Stimulated activated CD8-positive, alpha-beta memory T cell treated with anti-CD3 and anti-CD28 coated beads, Interleukin-2, amount 100 ng/mL, for 48 hours (primary cell): ENCODE results near the gene AQP12A.
A peak's percentile ranks its signal among the peaks of the same experiment; 100 is the strongest.

Experiments used
- DNase-seq, 2 donors: peaks; one replicate each; pipeline ENCODE4 v3.0.0-alpha.2; 2020; ENCODE audit warnings: low read depth in 2 of 2

The AQP12A gene

DNA sequence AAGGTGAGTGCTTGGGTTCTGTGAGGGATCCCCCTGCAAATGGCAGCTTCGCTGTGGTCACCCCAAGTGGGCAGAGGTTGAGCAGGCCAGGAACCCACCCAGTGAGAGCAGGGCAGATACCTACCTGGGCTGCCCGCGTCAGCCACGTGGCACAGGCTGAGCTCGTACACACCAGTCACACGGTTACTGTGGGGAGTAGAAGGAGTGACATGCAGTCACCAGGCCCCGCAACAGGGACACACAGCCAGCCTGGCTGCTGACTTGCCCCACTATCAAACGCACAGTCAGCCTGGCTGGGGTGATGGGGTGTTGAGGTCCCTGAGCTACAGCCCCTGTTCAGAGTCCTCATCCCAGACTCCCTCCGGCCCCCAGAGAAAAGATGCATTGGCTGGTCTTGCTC is 32.2 kb downstream of the AQP12A start:
- DNase-seq, result no peak

DNA sequence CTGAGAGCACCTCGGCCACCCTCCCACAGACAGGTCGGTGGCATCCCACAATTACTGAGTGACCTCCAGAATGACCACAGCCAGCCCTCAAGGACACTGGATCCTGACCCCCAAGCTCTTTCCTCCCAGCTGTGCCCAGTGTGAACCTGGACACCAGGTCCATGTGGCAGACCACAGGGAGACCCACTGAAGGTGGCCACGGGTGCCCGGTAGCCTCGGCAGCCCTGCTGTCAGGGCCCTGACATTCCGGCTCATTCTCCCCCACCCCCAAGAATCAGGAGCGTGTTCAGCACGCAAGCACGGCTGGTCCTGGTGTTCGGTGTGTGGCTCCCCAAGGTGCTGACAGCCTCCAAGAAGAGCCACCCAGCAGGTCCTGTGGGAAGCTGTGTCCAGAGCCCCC is 32.8 kb downstream of the AQP12A start:
- no peak for DNase-seq

DNA sequence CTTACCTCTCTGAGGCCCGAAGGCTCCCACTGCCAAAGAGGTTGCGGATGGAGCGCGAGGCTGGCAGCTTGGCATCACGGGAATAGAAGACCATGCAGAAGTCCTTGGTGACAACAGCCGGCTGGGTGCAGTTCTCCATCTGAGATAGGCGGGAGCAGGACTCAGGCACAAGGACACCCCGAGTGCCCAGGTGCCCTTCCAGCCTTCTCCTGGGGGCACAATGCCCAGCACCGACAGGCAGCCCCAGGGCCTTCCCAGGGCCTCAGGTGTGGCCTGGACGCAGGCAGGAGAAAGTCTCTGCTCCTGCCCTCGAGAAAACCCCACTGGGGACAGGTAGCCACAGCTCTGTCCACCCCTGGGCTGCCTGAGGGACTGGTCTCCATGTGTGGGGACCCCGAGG is 33.6 kb downstream of the AQP12A start:
- DNase-seq, result no peak

DNA sequence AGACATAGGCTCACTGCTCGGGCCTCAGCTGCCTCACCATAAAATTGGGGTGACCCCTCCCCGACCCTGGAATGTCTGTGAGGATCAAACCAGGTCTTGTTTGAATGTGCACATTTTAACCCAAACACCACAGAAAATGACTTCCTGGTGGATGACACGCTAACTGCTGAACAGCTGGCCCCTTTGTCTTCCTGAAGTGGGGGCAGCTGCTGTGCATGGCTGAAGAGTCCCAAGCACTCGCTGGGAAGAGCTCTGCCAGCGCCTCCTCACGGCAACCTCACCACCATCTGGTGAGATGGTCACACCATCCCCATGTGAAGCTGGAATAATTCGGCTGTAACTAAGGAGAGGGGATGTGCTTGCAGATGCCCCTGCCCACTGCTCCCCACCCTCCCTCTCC is 34.0 kb downstream of the AQP12A start:
- no peak for DNase-seq

DNA sequence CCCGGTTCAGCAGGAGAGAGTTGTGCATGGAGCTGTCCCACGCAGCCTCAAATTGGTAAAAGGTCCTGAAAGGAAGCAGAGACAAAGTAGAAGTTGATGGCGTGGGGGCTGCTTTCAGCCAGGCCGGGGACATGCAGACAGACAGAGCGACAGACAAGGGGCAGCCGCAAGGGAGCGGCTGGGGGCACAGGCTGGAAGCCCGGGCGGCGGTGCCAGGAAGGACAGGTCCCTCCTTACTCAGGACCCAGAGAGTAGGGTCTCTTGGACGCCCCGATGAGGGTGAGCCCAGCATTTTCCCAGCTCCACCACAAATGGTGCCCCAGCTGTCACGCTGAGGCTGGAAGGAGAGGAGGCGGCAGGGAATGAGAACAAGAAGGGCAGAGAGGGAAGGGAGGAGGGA is 35.2 kb downstream of the AQP12A start:
- DNase-seq, result no peak

DNA sequence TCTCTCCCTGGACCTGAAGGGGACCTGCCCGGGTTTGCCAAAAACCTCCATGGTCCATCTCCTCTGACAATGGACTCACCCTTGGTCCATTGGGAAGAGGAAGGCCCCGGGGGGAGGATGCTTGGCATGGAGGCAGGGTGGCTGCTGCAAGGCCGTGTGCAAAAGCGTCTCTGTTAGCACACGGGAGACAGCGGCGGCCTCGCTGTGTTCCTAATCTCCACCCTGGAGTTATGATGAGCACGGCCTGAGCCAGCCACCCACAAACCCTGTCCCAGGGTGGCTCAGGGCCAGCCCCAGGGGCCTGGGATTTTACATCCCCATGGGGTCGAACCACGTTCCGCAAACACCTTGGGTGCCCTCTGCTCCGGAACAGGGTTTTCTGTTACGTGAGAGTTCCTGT is 35.8 kb downstream of the AQP12A start:
- DNase-seq, result no peak

DNA sequence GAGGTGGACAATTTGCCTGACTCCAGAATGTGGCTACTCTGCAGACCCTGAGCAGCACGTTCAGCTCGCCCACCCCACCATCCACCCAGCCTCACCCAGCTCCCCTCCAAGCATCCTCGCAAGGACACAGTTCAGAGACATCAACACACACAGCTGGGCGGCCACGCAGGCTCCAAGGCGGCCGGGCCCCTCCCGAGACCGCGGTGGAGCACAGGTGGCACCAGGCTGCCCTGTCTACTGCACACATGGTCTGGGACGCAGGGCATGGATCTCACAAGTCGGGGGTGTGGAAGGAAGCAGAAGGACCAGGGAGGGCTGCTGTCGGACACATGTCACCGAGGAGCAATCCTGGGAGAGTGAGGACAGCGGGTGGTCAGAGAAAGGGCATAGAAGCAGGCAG is 36.2 kb downstream of the AQP12A start:
- DNase-seq, result no peak

DNA sequence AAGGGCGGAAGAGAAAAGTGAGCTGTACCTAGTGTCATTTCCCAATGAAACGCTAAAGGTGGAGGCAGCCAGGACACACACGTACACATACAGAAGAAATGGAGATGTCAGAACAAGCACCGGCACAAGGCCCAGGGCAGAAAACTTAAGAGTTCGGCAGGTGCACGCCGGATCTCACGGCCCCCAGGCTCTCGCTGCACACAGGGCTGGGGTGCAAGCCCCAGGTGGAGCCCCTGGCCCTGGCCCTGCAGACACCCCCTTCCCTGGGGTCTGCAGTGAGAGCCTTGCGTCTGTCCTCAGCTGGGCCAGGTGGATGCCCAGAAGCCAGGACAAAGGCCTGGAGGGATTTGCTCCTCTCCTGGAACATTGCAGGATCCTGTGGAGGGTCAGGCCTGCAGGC is 36.7 kb downstream of the AQP12A start:
- DNase-seq, result no peak

DNA sequence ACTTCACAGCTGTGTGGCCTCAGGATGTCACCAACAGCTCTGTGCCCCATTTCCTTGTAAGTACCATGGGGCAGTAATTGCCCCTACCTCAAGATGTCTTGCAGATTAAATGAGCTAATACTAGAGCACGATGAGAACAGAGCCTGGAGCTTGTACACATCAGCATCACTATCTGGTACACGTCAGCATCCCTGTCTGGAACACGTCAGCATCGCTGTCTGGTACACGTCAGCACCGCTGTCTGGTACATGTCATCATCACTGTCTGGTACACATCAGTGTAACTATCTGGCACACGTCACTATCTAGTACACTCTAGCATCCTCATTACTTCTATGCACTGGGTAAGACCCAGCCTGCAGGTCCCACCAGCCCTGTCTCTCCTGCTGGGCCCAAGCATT is 37.2 kb downstream of the AQP12A start:
- no peak for DNase-seq

DNA sequence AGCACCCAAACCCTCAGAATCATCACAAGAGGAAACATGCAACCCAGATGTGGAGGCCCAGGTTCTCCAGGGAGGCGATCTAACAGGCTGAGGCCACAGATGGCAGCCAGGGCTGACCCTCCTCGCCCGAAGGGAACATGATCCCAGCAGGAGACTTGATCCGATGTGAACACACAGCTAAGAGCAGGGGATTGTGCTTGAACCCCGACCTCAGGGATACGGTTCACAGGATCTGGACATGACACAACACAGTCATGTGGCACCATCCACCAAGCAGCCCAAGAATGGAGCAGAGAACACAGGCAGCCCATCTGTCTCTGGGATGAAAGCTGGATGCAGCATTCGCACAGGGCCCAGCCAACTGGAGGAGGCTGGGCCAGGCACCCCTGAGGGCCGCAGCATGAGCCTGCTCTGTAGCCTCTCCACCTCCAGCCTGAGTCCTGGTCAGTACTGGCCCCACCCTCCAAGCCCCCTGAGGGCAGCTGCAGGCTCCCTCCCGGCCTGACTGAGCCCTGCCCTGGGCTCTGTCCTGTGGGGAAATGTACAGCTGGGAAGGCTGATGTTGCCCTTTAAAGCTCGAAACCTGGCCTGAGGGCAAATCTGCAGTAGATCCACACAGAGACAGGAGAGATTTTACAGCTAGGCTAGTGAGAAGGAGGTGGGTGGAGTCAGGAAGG is 39.0 kb downstream of the AQP12A start:
- DNase-seq, result no peak

DNA sequence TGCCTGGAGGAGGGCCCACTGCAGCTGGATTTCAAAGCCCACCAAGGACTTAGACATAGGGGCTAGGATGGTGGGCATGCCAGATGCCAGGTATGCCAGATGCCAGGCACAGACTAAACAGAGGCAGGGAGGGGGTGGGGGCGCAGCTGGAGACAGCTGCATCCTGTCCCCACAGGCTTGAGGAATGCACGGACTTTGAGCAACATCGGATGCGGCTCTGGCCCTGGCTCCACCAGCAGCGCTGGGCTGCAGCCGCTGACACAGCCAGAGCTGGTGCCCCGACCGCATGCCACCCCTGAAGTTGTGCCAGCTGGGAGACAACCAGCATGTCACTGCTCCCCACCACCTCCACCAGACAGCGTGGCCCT is 39.5 kb downstream of the AQP12A start:
- no peak for DNase-seq

DNA sequence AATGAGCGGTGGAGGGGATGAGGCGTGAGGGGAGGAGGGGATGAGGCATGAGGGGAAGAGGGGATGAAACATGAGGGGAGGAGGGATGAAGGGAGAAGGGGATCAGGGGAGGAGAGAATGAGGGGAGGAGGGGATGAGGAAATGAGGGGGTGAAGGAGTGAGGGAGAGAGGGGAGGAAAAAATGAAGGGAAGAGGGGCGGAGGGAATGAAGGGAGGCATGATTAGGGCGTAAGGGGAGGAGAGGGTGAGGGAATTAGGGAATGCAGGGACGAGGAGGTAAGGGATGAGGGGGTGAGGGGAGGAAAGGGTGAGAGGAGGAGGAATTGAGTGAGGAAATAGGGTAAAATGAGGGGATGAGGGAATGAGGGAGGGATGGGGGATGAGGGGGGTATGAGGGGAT is 40.5 kb downstream of the AQP12A start:
- no peak for DNase-seq

DNA sequence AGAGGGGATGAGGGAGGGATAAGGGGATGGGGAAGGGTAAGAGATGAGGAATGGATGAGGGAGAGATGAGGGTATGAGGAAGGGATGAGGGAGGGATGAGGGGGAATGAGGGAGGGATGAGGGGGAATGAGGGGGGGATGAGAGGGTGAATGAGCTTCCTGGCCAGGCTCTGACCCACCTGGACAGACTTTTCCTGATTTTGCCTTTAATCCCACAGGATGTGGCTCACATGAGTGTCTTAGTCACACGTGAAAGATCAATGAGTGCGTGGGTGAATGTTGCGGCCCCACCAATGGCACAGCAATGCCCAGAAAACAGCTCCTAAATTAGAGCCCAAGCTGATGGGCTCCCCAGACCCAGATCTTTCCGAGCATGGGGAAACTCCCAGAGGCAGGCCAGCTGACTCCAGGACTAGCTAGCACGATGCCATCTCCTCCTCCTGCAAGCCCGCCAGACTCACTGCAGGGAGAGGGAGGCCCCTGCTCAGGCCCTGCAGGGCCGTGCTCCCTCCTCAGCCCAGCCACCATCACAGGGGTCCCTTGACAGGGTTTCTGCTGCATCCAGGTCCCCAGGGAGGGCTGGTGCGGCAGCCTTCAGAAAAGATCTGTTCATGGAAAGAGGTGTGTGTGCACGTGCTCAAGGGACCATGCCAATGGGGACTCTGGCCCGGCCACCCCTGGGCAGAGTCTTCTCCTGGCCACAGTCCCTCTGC is 41.4 kb downstream of the AQP12A start:
- DNase-seq, result no peak

DNA sequence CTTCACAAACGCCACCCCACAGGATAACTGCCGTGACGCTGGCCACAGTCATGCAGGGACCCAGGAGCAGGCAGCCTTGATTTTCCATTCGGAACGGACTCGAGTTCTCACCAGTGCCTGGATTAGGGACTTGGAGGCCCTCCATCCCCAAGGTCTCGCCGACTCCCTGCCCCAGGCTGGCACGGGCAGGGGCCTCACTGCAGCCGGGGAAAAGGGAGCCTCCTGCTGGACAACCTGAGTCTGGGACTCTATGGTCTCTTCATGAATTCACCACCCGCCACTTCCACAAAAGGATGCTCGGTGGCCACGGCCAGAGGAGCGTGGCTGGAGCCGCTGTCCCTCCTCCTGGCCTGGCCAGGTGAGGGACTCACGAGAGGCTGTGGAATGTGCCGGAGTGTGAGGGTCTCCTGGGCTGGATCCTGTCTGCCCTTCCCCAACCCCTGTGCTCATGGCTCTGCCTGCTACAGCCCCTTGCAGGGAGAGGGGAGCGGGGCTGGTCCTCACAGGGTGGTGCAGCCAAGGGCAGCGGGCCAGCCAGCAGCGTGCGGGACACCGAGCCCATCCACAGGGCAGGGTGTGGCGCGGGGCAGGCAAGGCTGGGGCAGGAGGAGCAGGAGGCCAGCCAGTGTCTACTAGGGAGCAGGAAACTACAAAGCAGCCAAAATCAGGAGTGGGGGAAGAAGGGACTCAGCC is 42.3 kb downstream of the AQP12A start:
- DNase-seq, result no peak

DNA sequence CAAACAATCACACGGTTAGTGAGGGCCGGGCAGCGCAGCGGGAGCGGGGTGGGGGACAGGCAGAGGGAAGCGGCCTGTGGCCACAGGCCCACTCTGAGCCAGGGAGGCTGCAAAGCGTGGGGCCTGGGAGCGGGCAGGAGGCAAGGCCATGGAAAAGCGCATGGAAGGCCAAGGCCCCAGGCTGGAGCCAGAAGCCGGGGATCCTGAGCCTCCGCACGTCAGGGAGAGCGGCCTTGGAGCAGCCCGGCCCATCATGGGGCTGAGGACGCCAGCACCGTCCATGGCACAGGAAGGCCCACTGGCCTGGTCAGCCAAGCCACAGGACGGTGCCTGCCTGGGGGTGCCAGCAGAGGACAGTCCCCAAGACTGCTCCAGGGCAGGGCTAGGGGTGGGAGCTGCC is 43.1 kb downstream of the AQP12A start:
- DNase-seq, result no peak

DNA sequence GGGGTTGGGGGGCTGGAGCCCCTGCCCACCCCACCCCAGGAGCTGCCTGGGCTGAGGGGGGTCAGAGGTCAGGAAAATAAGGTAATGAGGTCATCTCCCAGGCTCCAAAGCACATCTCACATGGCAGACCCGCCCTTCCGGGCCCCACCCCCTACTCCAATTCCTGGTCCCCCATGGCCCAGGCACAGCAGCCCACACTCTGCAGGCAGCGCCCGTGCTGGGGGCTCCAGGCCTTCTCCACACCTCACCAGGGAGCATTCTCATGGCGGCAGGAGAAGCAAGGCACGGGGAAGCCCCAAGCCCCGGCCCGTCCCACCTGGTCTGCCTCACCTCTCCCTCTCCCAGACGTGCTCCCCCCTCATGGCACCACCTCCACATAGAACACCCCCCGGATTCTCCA is 43.8 kb downstream of the AQP12A start:
- no peak for DNase-seq

DNA sequence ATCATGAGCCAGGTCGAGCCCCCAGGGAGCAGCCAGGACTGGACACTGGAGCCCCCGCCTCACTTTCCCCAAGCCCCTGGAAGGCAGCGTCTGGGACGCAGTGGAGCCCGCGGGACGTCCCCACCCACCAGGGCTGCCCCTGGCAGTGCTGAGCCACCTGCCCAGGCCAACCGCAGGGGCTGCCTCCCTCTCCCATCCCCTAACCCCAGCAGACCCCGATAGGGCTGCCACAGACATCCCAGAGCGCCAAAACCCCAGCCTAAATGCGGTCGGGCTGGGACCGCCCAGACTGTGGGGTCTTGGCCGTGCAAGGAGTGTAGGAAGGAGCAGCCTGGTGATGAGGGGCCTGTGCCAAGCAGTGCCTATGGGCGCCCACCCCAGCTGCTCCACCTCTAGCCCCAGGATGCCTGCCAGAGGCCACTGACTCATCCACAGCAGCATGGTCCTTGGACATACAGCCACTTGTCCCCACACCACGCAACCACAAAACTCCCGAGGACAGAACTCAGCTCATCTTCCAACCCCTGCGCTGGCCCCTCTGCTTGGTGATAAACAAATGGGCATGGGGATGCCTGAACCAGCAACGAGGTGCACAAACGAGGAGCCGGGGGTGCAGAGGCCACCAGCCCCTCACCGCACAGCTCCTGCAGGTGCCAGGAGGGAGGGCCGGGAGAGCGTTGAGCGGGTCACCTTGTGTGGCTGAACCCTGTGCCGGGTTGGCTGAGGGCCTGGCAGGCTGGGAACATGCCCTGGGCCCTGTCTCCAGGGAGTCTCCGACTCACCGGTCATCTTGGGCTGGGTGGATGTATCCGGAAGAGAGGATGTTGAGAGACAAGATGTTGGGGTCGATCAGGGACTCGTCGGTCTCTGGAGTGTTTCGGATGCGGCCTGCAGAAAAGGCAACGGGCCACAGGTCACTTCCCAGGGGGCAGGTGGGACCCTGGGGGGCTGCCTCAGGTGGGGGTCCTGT is 44.9 kb downstream of the AQP12A start:
- no peak for DNase-seq

DNA sequence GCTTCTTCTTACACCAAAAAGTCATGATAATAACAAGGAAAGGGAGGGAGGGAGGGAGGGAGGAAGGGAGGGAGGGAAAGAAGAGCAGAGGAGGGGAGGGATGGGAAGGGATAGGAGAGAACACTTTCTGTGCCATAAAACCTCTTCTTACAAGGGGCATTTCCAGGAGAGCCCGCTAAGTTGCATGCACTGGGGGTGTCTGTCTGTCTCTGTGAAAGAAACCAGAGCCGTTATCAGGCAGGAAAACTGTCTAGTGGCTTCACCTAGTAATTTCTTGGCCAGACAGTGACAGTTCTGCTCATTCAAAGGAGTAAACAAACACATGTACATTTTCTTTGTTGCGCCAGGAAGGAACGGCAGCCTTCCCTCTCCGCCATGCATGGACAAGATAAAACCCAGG is 45.8 kb downstream of the AQP12A start:
- DNase-seq, result no peak

DNA sequence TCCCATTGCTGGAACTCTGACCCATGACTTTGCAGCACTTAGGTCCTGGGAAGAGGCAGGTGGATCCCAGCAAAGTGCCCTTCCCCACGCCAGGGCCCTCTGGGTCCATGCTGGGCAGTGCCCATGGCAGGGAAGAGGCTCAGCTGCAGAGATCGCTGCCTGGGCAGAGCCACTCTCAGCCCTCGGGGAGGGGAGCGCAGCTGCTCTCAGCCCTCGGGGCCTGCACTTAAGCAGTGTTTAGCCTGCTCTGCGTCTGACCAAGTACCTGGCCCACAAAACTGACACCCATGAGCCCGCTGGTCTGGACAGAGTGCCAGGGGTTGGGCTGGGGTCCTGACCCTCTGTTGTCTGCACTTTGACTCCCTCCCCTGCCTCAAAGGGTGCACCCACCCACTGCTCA is 46.3 kb downstream of the AQP12A start:
- no peak for DNase-seq

DNA sequence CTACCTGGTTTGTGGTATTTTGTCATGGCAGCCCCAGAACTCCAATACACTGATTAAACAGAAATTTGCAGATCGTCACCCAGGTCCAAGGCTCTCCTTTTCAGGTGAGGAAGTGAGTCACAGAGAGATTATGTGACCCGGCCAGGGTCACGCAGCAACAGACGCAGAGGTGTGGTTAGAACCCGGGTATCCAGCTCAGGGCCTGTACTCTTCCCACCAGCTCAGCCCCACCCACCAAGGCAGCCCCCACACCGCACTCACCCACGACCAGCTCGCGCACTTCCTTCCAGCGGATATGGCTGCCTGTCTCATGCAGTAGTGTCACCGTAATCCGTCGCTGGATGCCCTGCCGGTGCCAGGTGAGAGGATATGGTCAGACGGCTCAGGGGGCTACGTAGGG is 48.1 kb downstream of the AQP12A start:
- peak in 1 of 2 donors; percentile 17 for DNase-seq

DNA sequence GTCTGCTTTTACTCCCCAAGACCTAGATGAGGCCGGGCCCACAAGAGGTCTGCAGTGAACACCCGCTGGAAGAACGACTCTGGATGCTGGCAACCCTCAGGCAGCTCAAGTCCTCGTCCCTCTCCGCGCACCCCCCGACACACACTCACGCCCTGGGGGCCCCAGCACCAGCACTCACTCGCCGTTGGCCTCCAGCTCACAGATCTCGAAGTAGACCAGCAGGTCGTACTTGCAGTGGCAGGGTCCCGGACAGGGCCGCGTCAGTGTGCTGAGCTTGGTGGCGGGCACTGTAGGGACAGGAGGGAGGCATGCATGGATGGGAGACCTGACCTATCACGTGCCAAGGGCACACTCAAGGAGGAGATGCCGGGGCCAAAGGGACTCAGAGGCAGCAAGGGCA is 49.4 kb downstream of the AQP12A start:
- DNase-seq, result no peak

DNA sequence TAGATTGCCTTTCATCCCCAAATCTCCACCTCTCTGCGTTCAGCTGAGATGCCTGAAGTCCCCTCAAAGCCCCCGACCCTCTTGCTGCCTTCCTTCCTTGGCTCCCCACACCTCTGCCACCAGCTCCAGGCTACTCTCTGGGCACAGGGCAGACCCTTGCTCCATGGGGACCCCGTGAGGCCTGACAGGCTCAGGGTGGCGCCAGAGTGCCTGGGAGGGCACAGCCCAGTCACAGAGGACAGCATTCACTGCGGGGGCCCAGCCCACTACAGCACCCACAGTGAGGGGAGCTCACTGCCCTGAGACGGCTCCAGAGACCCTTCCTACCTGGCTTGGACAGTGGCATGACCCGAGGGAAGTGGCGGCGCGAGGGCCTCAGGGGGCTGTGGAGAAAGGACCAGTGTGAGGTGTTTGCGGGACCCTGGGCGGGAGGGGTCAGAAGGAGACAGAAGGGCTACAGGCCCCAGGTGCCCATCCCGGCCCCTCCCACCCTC is 51.0 kb downstream of the AQP12A start:
- no peak for DNase-seq
